ENCODE results near the gene PKD2L2.

Gene PKD2L2

GRCh38 chr5:137916923-137917322 lies 27.7 kb downstream of the PKD2L2 start:
- Histone ChIP-seq H3K36me3 (ENCODE audit: control insufficient read depth in 5 of 5, insufficient read depth in 5 of 5, low read length in 5 of 5) (no peaks in the 10 kb centered on the region), H3K4me3 (ENCODE audit: low read depth in 1 of 5, low read length in 5 of 5) (no peak overlapping the region), H3K9me3 (ENCODE audit: control insufficient read depth in 5 of 5, low read length in 5 of 5) (peaks cover 0 to 8% (median 2%) of the 10 kb centered on the region in 5 donors), H3K27ac (ENCODE audit: low read depth, low read length) (no peak overlapping the region), H3K27me3 (ENCODE audit: control insufficient read depth in 5 of 5, insufficient read depth in 4 of 5, low read length in 5 of 5) (no peaks in the 10 kb centered on the region), H3K4me1 (ENCODE audit: control insufficient read depth in 5 of 5, insufficient read depth in 5 of 5, low read length in 5 of 5) (no peaks in the 10 kb centered on the region), H3K9ac (ENCODE audit: low read length in 5 of 5) (no peak overlapping the region)

- H3K9ac ChIP-seq (ENCODE audit: low read length in 5 of 5), result no peak overlapping the region
- H3K4me3 ChIP-seq (ENCODE audit: low read depth in 1 of 5, low read length in 5 of 5), result no peak overlapping the region
- peaks cover 0 to 4% (median 0%) of the 10 kb centered on the region in 5 donors for H3K36me3 ChIP-seq (ENCODE audit: control insufficient read depth in 5 of 5, insufficient read depth in 5 of 5, low read length in 5 of 5)
- H3K9me3 ChIP-seq (ENCODE audit: control insufficient read depth in 5 of 5, low read length in 5 of 5), result no peaks in the 10 kb centered on the region
- no peak overlapping the region for H3K27ac ChIP-seq (ENCODE audit: low read depth, low read length)
- no peaks in the 10 kb centered on the region for H3K27me3 ChIP-seq (ENCODE audit: control insufficient read depth in 5 of 5, insufficient read depth in 4 of 5, low read length in 5 of 5)
- H3K4me1 ChIP-seq (ENCODE audit: control insufficient read depth in 5 of 5, insufficient read depth in 5 of 5, low read length in 5 of 5), result no peaks in the 10 kb centered on the region
These were observed 32.7 kb downstream of the PKD2L2 start for GRCh38 chr5:137921931-137922330.

GRCh38 chr5:137923856-137924255 lies 34.6 kb downstream of the PKD2L2 start:
- no peak overlapping the region for H3K4me3 ChIP-seq (ENCODE audit: low read depth in 1 of 5, low read length in 5 of 5)
- H3K27ac ChIP-seq (ENCODE audit: low read depth, low read length), result no peak overlapping the region

GRCh38 chr5:137932800-137933199 lies 43.5 kb downstream of the PKD2L2 start:
- Histone ChIP-seq H3K9me3 (ENCODE audit: control insufficient read depth in 5 of 5, low read length in 5 of 5) (no peaks in the 10 kb centered on the region), H3K4me1 (ENCODE audit: control insufficient read depth in 5 of 5, insufficient read depth in 5 of 5, low read length in 5 of 5) (peaks cover 0 to 6% (median 0%) of the 10 kb centered on the region in 5 donors), H3K4me3 (ENCODE audit: low read depth in 1 of 5, low read length in 5 of 5) (no peak overlapping the region), H3K36me3 (ENCODE audit: control insufficient read depth in 5 of 5, insufficient read depth in 5 of 5, low read length in 5 of 5) (peaks cover 6 to 10% (median 8%) of the 10 kb centered on the region in 5 donors), H3K27me3 (ENCODE audit: control insufficient read depth in 5 of 5, insufficient read depth in 4 of 5, low read length in 5 of 5) (no peaks in the 10 kb centered on the region), H3K9ac (ENCODE audit: low read length in 5 of 5) (no peak overlapping the region), H3K27ac (ENCODE audit: low read depth, low read length) (no peak overlapping the region)

More at GRCh38 chr5:137923856-137924255, 34.6 kb downstream of the PKD2L2 start:
- H3K9me3 ChIP-seq (ENCODE audit: control insufficient read depth in 5 of 5, low read length in 5 of 5), result no peaks in the 10 kb centered on the region
- no peaks in the 10 kb centered on the region for H3K27me3 ChIP-seq (ENCODE audit: control insufficient read depth in 5 of 5, insufficient read depth in 4 of 5, low read length in 5 of 5)
- H3K9ac ChIP-seq (ENCODE audit: low read length in 5 of 5), result no peak overlapping the region
- H3K4me1 ChIP-seq (ENCODE audit: control insufficient read depth in 5 of 5, insufficient read depth in 5 of 5, low read length in 5 of 5), result no peaks in the 10 kb centered on the region
- peaks cover 0 to 4% (median 0%) of the 10 kb centered on the region in 5 donors for H3K36me3 ChIP-seq (ENCODE audit: control insufficient read depth in 5 of 5, insufficient read depth in 5 of 5, low read length in 5 of 5)

DNA sequence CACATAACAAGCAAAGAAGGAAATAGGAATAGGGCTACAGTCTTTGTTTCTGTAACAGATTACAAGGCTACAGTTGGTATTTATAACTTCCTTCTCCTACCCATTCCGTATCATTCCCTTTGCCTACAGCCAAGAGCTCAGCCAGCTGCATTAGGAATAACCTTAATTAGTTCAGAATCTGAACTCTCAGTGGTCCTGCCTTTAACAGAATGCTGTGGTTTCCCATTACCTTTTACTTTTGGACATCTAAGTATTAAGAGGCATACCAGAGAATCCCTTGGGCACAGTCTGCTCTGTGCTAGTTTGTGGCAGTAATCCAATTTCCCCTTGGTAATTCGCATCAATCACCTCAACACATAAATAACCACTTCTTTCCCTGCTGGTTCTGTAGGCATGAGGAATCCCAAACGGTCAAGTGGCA lies 44.2 kb downstream of the PKD2L2 start:
- Histone ChIP-seq H3K36me3 (ENCODE audit: control insufficient read depth in 5 of 5, insufficient read depth in 5 of 5, low read length in 5 of 5) (peaks cover 9 to 15% (median 13%) of the 10 kb centered on the region in 5 donors), H3K9me3 (ENCODE audit: control insufficient read depth in 5 of 5, low read length in 5 of 5) (no peaks in the 10 kb centered on the region), H3K27ac (ENCODE audit: low read depth, low read length) (no peak overlapping the region), H3K27me3 (ENCODE audit: control insufficient read depth in 5 of 5, insufficient read depth in 4 of 5, low read length in 5 of 5) (no peaks in the 10 kb centered on the region), H3K9ac (ENCODE audit: low read length in 5 of 5) (no peak overlapping the region), H3K4me3 (ENCODE audit: low read depth in 1 of 5, low read length in 5 of 5) (no peak overlapping the region), H3K4me1 (ENCODE audit: control insufficient read depth in 5 of 5, insufficient read depth in 5 of 5, low read length in 5 of 5) (peaks cover 0 to 6% (median 0%) of the 10 kb centered on the region in 5 donors)

GRCh38 chr5:137935190-137935589 lies 45.9 kb downstream of the PKD2L2 start:
- Histone ChIP-seq H3K9ac (ENCODE audit: low read length in 5 of 5) (no peak overlapping the region), H3K27me3 (ENCODE audit: control insufficient read depth in 5 of 5, insufficient read depth in 4 of 5, low read length in 5 of 5) (no peaks in the 10 kb centered on the region), H3K27ac (ENCODE audit: low read depth, low read length) (no peak overlapping the region), H3K4me3 (ENCODE audit: low read depth in 1 of 5, low read length in 5 of 5) (no peak overlapping the region), H3K9me3 (ENCODE audit: control insufficient read depth in 5 of 5, low read length in 5 of 5) (no peaks in the 10 kb centered on the region), H3K36me3 (ENCODE audit: control insufficient read depth in 5 of 5, insufficient read depth in 5 of 5, low read length in 5 of 5) (peaks cover 26 to 32% (median 30%) of the 10 kb centered on the region in 5 donors), H3K4me1 (ENCODE audit: control insufficient read depth in 5 of 5, insufficient read depth in 5 of 5, low read length in 5 of 5) (peaks cover 0 to 6% (median 0%) of the 10 kb centered on the region in 5 donors)

- Histone ChIP-seq H3K4me3 (ENCODE audit: low read depth in 1 of 5, low read length in 5 of 5) (no peak overlapping the region), H3K36me3 (ENCODE audit: control insufficient read depth in 5 of 5, insufficient read depth in 5 of 5, low read length in 5 of 5) (peaks cover 31 to 36% (median 33%) of the 10 kb centered on the region in 5 donors), H3K9ac (ENCODE audit: low read length in 5 of 5) (no peak overlapping the region), H3K9me3 (ENCODE audit: control insufficient read depth in 5 of 5, low read length in 5 of 5) (no peaks in the 10 kb centered on the region), H3K27me3 (ENCODE audit: control insufficient read depth in 5 of 5, insufficient read depth in 4 of 5, low read length in 5 of 5) (no peaks in the 10 kb centered on the region), H3K27ac (ENCODE audit: low read depth, low read length) (no peak overlapping the region), H3K4me1 (ENCODE audit: control insufficient read depth in 5 of 5, insufficient read depth in 5 of 5, low read length in 5 of 5) (peaks cover 0 to 6% (median 0%) of the 10 kb centered on the region in 5 donors)
These were observed 46.4 kb downstream of the PKD2L2 start for GRCh38 chr5:137935694-137936093.

DNA sequence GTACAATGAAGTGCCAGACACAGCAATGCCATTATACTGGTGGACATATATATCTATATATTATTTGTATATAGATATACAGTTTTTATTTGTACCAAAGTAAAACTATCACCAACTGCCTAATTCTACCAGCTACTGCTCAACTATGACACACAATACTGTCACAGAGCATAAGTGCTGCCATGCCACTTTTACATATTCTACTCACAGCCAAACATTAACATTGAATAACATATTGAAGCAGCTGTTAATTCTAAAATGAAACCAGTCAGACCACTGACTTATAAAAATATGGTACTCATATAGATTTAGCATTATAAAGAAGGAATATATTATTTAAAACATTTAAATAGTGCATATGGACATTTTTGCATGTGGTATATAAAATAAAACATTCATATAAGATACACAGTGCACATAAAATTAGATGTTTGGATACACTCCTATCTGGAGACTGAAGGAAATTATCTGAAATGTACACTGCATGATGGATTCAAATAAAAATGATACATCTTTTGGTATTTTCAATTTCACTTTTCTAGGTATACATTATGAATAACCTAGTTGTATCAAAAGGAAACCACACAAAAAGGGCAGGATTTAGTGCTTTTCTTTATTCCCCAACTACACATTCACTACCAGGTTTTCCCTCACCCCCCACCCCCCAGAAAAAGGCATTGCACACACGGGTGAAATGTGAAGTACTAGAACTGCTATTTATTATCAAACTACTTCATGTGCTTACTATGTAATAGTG lies 48.9 kb downstream of the PKD2L2 start:
- H3K36me3 ChIP-seq (ENCODE audit: control insufficient read depth in 5 of 5, insufficient read depth in 5 of 5, low read length in 5 of 5), result peaks cover 50 to 60% (median 53%) of the 10 kb centered on the region in 5 donors
- H3K9me3 ChIP-seq (ENCODE audit: control insufficient read depth in 5 of 5, low read length in 5 of 5), result no peaks in the 10 kb centered on the region
- no peak overlapping the region for H3K9ac ChIP-seq (ENCODE audit: low read length in 5 of 5)
- H3K4me1 ChIP-seq (ENCODE audit: control insufficient read depth in 5 of 5, insufficient read depth in 5 of 5, low read length in 5 of 5), result peaks cover 0 to 6% (median 0%) of the 10 kb centered on the region in 5 donors
- H3K27me3 ChIP-seq (ENCODE audit: control insufficient read depth in 5 of 5, insufficient read depth in 4 of 5, low read length in 5 of 5), result no peaks in the 10 kb centered on the region
- H3K4me3 ChIP-seq (ENCODE audit: low read depth in 1 of 5, low read length in 5 of 5), result no peak overlapping the region
- no peak overlapping the region for H3K27ac ChIP-seq (ENCODE audit: low read depth, low read length)

DNA sequence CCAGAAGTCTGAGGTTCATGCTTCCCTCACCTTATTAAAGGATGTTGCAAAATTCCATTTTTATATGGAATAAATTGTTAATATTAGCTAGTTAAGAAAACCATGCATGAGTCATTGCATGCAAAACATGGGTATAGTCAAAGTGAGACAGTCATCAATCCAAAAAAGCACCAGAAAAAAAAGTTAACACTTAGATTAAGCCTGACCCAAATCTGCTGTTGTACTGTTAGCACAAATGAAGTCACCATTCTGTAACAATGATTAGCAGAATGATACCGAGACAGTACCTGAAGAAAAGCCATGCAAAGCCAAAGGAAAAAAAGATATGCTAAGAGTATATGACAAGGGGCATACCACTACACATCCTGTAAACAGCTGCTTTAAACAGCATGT lies 49.5 kb downstream of the PKD2L2 start:
- Histone ChIP-seq H3K36me3 (ENCODE audit: control insufficient read depth in 5 of 5, insufficient read depth in 5 of 5, low read length in 5 of 5) (peaks cover 50 to 63% (median 55%) of the 10 kb centered on the region in 5 donors), H3K9me3 (ENCODE audit: control insufficient read depth in 5 of 5, low read length in 5 of 5) (no peaks in the 10 kb centered on the region)

DNA sequence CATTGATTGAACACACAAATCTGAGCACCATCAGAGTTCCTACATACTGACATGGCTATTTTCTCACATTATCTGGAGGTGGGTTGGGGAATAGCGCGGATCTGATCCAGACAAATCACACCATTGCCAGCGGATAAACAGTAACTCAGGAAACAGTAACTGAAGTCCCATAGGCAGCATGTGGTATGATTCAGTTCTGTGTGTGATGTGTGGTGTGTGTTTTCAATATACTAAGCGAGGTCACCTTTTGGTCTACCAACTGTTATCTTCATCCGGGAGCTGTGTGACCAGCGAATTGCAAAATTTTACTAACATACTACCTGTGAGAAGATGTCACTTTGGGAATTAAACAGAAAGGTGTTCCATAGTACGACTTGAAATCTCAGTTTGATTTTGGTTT lies 50.1 kb downstream of the PKD2L2 start:
- Histone ChIP-seq H3K27ac (ENCODE audit: low read depth, low read length) (no peak overlapping the region), H3K27me3 (ENCODE audit: control insufficient read depth in 5 of 5, insufficient read depth in 4 of 5, low read length in 5 of 5) (no peaks in the 10 kb centered on the region), H3K4me1 (ENCODE audit: control insufficient read depth in 5 of 5, insufficient read depth in 5 of 5, low read length in 5 of 5) (no peaks in the 10 kb centered on the region), H3K9ac (ENCODE audit: low read length in 5 of 5) (no peak overlapping the region), H3K36me3 (ENCODE audit: control insufficient read depth in 5 of 5, insufficient read depth in 5 of 5, low read length in 5 of 5) (peaks cover 55 to 66% (median 61%) of the 10 kb centered on the region in 5 donors), H3K4me3 (ENCODE audit: low read depth in 1 of 5, low read length in 5 of 5) (no peak overlapping the region), H3K9me3 (ENCODE audit: control insufficient read depth in 5 of 5, low read length in 5 of 5) (no peaks in the 10 kb centered on the region)

More for the DNA sequence above, 49.5 kb downstream of the PKD2L2 start:
- Histone ChIP-seq H3K27ac (ENCODE audit: low read depth, low read length) (no peak overlapping the region), H3K4me3 (ENCODE audit: low read depth in 1 of 5, low read length in 5 of 5) (no peak overlapping the region), H3K27me3 (ENCODE audit: control insufficient read depth in 5 of 5, insufficient read depth in 4 of 5, low read length in 5 of 5) (no peaks in the 10 kb centered on the region), H3K9ac (ENCODE audit: low read length in 5 of 5) (no peak overlapping the region), H3K4me1 (ENCODE audit: control insufficient read depth in 5 of 5, insufficient read depth in 5 of 5, low read length in 5 of 5) (peaks cover 0 to under 1% (median 0%) of the 10 kb centered on the region in 5 donors)

All from subcutaneous abdominal adipose tissue (tissue), 5 donors.